NOMO-1 treated with DMSO at 0.1 percent for 48 hours (cell line): Measurements from ENCODE around the gene SMAGP.
"Not testable (repeated sequence)": the region's sequence is repeated elsewhere in the genome, so short reads cannot be mapped to it uniquely, and the experiment has no call there.

Experiments used
- DNase-seq: peaks from one replicate; lab custom pipeline; 2025; ENCODE audit not compliant: unreplicated experiment; lab: John Stamatoyannopoulos, UW

The SMAGP gene

GRCh38 chr12:51265024-51265423, 5.2 kb downstream of the SMAGP start:
- DNase-seq = no peak

GRCh38 chr12:51264297-51264696, 5.9 kb downstream of the SMAGP start:
- DNase-seq = no peak

- no peak for DNase-seq
These were observed 6.9 kb downstream of the SMAGP start for GRCh38 chr12:51263341-51263740.

- peak; percentile 10 for DNase-seq
These were observed 7.4 kb downstream of the SMAGP start for GRCh38 chr12:51262758-51263177.

- DNase-seq = not testable (repeated sequence)
These were observed 10.6 kb downstream of the SMAGP start for GRCh38 chr12:51259600-51259999.

- DNase-seq = no peak
These were observed 15.7 kb downstream of the SMAGP start for GRCh38 chr12:51254536-51254935.

- DNase-seq = no peak
These were observed 16.9 kb downstream of the SMAGP start for GRCh38 chr12:51253276-51253675.

GRCh38 chr12:51247523-51248206, 22.6 kb downstream of the SMAGP start:
- no peak for DNase-seq

GRCh38 chr12:51246254-51246853, 23.9 kb downstream of the SMAGP start:
- peak; percentile 90 for DNase-seq

- DNase-seq = no peak
These were observed 24.6 kb downstream of the SMAGP start for GRCh38 chr12:51245476-51246253.

- DNase-seq = no peak
These were observed 25.9 kb downstream of the SMAGP start for GRCh38 chr12:51244269-51244668.

GRCh38 chr12:51242876-51243275, 27.3 kb downstream of the SMAGP start:
- peak; percentile 92 for DNase-seq

GRCh38 chr12:51242120-51242519, 28.1 kb downstream of the SMAGP start:
- peak; percentile 92 for DNase-seq

GRCh38 chr12:51240971-51241370, 29.2 kb downstream of the SMAGP start:
- DNase-seq = no peak

- peak; percentile 92 for DNase-seq
These were observed 31.5 kb downstream of the SMAGP start, which contains the start of gene DAZAP2 for GRCh38 chr12:51238510-51239334. Gene DAZAP2, plus strand, starts transcription at chr12:51238826. Its CDS starts 82 bp downstream, at chr12:51238908.

GRCh38 chr12:51238037-51238509, 32.1 kb downstream of the SMAGP start:
- DNase-seq = no peak

GRCh38 chr12:51234530-51234929, 35.7 kb downstream of the SMAGP start:
- DNase-seq = no peak

- no peak for DNase-seq
These were observed 37.6 kb downstream of the SMAGP start for GRCh38 chr12:51232642-51233041.

GRCh38 chr12:51229116-51229809, 41.0 kb downstream of the SMAGP start:
- DNase-seq = no peak

- DNase-seq = no peak
These were observed 42.3 kb downstream of the SMAGP start for GRCh38 chr12:51227962-51228361.
